Stimulated activated CD4-positive, alpha-beta T cell treated with anti-CD3 and anti-CD28 coated beads, Interleukin-4, amount 100 ng/mL, for 4 hours (primary cell): ENCODE measurements around the gene MBD3L2.
"Not testable (repeated sequence)": the region's sequence is repeated elsewhere in the genome, so short reads cannot be mapped to it uniquely, and the experiment has no call there.

Source experiments
- DNase-seq, 2 experiments: peaks; one replicate each; pipeline ENCODE4 v3.0.0-alpha.2; 2020

Gene MBD3L2

GRCh38 chr19:7049021-7049420, at the start of gene MBD3L2:
Gene MBD3L2, plus strand, starts transcription at chr19:7049321. Its CDS starts 53 bp downstream, at chr19:7049374.
- DNase-seq = not testable (repeated sequence)

DNA sequence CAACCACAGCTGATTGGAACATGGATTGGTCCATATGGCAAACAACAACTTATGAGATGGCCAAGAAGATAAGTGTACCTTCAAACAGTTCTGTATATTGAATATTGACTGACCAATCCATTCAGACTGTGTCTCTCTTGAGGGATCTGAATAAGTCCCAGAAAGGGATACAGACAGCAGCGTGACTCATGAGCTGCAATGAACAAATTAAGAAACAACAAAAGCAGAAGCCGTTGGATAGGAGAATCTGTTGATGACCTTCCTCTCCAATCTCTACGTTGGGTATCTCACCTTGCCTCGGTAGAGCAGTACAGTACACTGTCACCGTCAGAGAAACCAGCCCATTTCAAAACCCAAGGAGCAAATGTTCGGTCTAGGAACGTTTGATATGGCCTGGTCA, 49.2 kb upstream of the MBD3L2 start:
- no peak for DNase-seq

DNA sequence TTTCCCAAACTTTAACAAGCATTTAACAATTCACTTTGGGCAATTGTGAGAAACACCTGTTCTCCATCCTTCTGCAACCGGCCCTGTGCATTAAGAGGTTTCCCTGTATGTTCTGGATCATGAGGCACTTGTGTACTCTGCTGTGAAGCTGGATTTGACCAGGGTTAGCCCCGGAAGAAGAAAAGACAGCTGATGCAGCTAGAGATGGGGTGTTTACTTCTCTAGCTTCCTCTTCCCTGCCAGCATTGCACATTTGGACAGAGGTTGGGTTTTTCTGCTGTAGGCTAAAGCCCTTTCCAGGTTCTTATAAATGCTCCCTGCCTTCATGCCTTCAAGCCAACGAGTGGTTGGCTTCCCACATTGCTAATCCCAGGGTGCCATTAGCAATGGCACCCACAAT, 48.8 kb upstream of the MBD3L2 start:
- DNase-seq = no peak

DNA sequence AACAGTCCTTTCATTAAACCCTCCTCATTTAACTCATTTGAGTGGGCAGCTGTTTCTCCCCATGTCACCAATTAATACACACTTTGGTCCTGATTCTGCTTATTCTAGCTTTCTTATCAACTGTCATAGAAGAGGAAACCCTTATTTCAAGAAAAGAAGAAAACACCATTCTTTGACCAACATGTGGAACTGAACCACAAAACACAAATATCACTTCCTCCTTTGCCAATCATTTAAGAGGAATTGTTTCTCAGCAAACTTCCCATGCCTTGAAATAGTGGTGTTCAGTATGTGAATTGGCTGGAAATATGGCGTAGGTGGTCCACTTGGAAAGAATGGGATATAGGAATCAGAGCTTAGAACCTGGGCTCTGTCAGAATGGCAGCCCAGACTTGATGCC, 48.3 kb upstream of the MBD3L2 start:
- no peak for DNase-seq

GRCh38 chr19:7004313-7004931, 44.7 kb upstream of the MBD3L2 start:
- DNase-seq = no peak

GRCh38 chr19:7006135-7006704, 42.9 kb upstream of the MBD3L2 start:
- no peak for DNase-seq

- DNase-seq = no peak
Observed at GRCh38 chr19:7007859-7008258, 41.3 kb upstream of the MBD3L2 start.

- DNase-seq = no peak
Observed at GRCh38 chr19:7010722-7011593, 38.2 kb upstream of the MBD3L2 start.

DNA sequence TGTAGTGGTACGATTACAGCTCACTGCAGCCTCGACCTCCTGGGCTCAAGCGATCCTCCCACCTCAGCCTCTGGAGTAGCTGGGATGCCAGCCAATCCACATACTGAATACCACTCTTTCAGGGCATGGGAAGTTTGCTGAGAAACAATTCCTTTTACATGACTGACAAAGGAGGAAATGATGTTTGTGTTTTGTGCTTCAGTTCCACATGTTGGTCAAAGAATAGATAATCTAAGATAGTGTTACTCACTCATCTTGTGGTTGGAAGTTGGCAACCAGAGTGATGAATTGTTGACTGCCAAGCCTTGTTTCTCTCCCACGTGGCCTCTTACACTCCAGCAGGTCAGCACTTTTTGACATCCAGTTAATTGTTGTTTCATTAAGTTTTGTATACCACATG, 35.4 kb upstream of the MBD3L2 start:
- no peak for DNase-seq

DNA sequence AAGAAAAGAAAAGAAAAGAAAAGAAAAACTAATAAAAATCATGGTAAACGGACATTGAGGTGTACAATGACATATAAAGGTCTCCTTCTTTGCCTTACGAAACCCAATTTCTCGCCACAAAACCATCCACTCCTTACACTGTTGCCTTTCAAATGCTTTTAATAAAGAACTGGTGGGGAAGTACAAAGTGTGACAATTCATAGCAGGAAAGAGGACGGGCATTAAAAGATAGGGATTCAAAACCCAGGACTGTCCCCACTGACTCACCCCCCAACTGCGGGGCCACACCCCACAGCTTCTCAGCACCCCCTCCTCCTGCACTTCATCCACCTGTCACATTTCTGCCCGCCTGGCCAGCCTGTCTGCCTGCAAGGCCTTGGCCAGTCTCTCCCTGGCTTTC, 30.3 kb upstream of the MBD3L2 start:
- no peak for DNase-seq

DNA sequence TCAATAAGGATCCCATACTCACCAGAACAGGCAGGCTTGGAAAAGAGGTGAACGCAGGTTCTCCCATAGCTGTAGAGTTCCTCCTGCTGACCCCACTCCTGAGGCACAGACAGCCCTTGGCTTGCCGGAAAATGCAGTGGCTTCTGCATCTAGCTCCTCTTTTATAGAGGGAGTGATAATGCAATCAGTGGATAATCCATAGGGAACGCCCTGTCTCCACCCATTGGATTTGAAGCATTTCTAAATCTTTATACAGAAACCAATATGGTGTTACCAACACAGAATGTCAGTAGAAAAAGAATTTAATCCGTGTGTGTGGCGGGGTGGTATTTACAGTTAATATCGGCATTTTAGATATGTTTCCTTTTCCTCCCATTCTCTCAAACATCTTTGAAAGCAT, 27.8 kb upstream of the MBD3L2 start, which contains the start of gene MBD3L2B:
TSS of gene MBD3L2B (minus strand) at position 101 of the 400 bp plus-strand sequence. CDS start at position 67, 34 bp downstream.
- not testable (repeated sequence) for DNase-seq

- DNase-seq = not testable (repeated sequence)
Observed at GRCh38 chr19:7028790-7029189, 20.3 kb upstream of the MBD3L2 start.

GRCh38 chr19:7030278-7030677, 18.8 kb upstream of the MBD3L2 start, which contains the start of gene MBD3L5:
Gene MBD3L5, plus strand, starts transcription at chr19:7030578. Its CDS starts 34 bp downstream, at chr19:7030612.
- not testable (repeated sequence) for DNase-seq

DNA sequence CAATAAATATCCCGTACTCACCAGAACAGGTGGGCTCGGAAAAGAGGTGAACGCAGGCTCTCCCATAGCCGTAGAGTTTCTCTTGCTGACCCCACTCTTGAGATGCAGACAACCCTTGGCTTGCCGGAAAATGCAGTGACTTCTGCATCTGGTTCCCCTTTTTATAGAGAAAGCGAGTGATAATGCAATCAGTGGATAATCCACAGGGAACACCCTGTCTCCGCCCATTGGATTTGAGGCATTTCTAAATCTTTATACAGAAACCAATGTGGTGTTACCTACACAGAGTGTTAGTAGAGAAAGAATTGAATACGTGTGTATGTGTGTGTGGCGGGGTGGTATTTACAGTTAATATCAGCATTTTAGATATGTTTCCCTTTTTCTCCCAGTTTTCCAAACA, 9.0 kb upstream of the MBD3L2 start, which contains the start of gene MBD3L4:
TSS of gene MBD3L4 (minus strand) at position 101 of the 400 bp plus-strand sequence. CDS start at position 66, 35 bp downstream.
- DNase-seq = not testable (repeated sequence)

- not testable (repeated sequence) for DNase-seq
Observed at GRCh38 chr19:7041563-7041962, 7.6 kb upstream of the MBD3L2 start.

DNA sequence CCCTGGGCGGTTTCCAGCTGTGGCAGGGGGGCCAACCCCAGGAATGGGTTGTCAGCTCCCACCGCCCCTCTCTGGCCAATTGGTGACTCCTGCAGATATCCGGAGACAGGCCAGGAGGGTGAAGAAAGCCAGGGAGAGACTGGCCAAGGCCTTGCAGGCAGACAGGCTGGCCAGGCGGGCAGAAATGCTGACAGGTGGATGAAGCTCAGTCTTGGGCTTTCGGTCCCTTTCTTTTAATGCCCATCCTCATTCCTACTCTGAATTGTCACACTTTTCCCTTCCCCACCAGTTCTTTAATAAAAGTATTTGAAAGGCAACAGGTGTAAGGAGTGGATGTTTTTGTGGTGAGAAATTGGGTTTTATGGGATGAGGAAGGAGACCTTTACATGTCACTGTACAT, 2.3 kb downstream of the MBD3L2 start:
- DNase-seq = not testable (repeated sequence)

DNA sequence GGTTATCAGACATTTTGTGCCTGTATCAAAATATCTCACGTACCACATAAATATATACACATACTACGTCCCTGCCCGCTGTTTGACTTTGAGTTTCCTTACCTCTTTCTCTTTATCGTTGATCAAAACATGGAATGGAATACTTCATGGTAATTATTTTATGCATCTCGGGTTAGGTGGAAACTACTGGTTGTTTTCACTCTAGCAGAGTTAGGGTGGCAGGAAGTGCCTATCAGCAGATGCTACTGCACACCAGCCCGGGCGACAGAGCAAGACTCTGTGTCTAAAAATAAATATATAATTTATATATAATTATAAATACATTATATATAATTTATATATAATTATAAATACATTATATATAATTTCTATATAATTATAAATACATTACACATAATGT, 3.8 kb downstream of the MBD3L2 start:
- DNase-seq = not testable (repeated sequence)

DNA sequence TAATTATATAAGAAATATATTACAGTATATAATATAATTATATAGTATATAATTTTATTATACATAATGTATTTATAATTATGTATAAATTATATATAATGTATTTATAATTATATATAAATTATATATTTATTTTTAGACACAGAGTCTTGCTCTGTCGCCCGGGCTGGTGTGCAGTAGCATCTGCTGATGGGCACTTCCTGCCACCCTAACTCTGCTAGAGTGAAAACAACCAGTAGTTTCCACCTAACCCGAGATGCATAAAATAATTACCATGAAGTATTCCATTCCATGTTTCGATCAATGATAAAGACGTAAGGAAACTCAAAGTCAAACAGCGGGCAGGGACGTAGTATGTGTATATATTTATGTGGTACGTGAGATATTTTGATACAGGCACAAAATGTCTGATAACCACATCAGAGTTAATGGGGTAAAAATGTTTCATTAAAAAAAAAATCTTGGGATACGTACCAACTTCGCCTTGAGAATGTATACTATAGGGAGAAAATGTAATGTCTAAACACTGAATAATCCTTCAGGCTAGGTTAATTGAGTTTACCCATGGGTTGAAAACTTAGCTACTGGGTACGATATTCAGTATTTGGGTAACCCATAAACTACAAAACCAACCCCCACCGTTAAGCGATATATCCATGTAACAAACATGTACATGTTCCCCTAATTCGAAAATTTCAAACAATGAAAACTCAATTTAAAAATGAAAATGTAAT, 5.7 kb downstream of the MBD3L2 start:
- DNase-seq = not testable (repeated sequence)

- not testable (repeated sequence) for DNase-seq
Observed at GRCh38 chr19:7055679-7056078, 6.6 kb downstream of the MBD3L2 start.

DNA sequence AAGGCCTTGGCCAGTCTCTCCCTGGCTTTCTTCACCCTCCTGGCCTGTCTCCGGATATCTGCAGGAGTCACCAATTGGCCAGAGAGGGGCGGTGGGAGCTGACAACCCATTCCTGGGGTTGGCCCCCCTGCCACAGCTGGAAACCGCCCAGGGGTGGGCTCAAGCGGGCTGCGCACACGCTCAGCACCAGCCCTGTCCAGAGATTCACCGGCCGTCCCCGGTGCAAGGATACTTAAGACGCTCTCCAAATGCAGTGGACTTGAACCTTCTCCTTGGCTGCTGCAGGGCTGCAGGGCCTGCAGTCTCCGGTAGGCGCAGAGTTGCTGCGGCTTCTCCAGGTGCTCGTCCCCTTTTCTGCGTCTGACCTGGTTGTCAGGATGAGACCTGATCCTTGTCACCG, 7.2 kb downstream of the MBD3L2 start:
- not testable (repeated sequence) for DNase-seq

- not testable (repeated sequence) for DNase-seq
Observed at GRCh38 chr19:7058576-7058975, 9.5 kb downstream of the MBD3L2 start, which contains the start of gene MBD3L3. Gene MBD3L3, minus strand, starts transcription at chr19:7058676. Its CDS starts 71 bp downstream, at chr19:7058605.

GRCh38 chr19:7059977-7060376, 10.9 kb downstream of the MBD3L2 start:
- not testable (repeated sequence) for DNase-seq

DNA sequence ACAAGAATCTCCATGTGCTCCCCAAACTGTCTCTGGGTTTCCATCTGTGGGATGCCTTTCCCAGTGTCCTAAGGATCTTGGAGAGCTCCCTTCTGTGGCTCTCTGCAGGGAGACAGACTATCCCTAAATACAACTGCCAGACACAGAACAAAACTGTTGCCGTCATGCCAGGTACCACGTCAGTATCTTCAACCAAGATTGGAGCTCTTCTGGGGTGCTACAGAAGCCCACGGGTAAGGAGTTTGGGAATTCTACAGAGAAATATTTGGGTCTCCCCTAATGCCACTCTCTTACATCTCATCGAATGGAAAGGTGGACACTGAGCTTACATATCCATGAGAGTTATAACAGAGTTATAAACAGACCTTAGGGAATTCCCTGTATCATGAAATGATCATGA, 14.2 kb downstream of the MBD3L2 start:
- no peak for DNase-seq
